OCI-LY7 (cell line): ENCODE results near the gene SEC14L1. TPM values are rescaled to one million over a fixed set of nuclear protein-coding genes. Genes with fewer than 3 reads are reported as not detected.

ENCODE experiments used
- BruUV-seq: library from RNA; stranded (reverse); fragments of 400-500 nt; replicated peaks from 2 replicates; lab custom pipeline; 2021; lab: Mats Ljungman, UMichigan
- CTCF ChIA-PET: fragments of 300-600 bp; sonication (Branson Sonifier 250); formaldehyde crosslinking; loops from one replicate; lab custom pipeline; 2022; ENCODE audit warnings: antibody characterized with exemption; ENCODE audit not compliant: unreplicated experiment; lab: Charles Lee
- POLR2A ChIA-PET: fragments of 300-600 bp; sonication (Branson Sonifier 250); formaldehyde crosslinking; loops from one replicate; lab custom pipeline; 2022; ENCODE audit warnings: antibody characterized with exemption; lab: Charles Lee
- DNase-seq: peaks from one replicate; pipeline ENCODE4 v3.0.0-alpha.2; 2015; ENCODE audit warnings: low spot score
- H2AFZ ChIP-seq: fragments of 200-600 bp; sonication (generic), shearing (Covaris generic); 2 replicates; pipeline ENCODE4 v1.6.1; 2014; ENCODE audit warnings: mild to moderate bottlenecking, antibody characterized with exemption, low read length, moderate library complexity
- H3K27ac ChIP-seq: fragments of 200-600 bp; sonication (generic); 2 replicates; pipeline ENCODE4 v1.5.1; 2014; ENCODE audit warnings: mixed run types, low read depth, mild to moderate bottlenecking, moderate library complexity, low read length, inconsistent platforms; ENCODE audit not compliant: poor library complexity, severe bottlenecking
- H3K36me3 ChIP-seq: fragments of 200-600 bp; sonication (generic); 2 replicates; pipeline ENCODE4 v1.6.1; 2014; ENCODE audit warnings: mild to moderate bottlenecking, antibody characterized with exemption, low read length, moderate library complexity, mixed read lengths; ENCODE audit not compliant: insufficient read depth
- H3K4me1 ChIP-seq: fragments of 200-600 bp; sonication (generic); 2 replicates; pipeline ENCODE4 v1.5.1; 2014; ENCODE audit warnings: mild to moderate bottlenecking, low read length; ENCODE audit not compliant: insufficient read depth, poor library complexity, severe bottlenecking
- H3K4me2 ChIP-seq: fragments of 200-600 bp; sonication (generic); 2 replicates; pipeline ENCODE4 v1.6.1; 2014; ENCODE audit warnings: mild to moderate bottlenecking, low read length
- H3K4me3 ChIP-seq: fragments of 200-600 bp; sonication (generic); 2 replicates; pipeline ENCODE4 v1.5.1; 2014; ENCODE audit warnings: mild to moderate bottlenecking, low read depth, low read length; ENCODE audit not compliant: poor library complexity, severe bottlenecking
- H3K79me2 ChIP-seq: fragments of 200-600 bp; sonication (generic); 2 replicates; pipeline ENCODE4 v1.6.1; 2016; ENCODE audit warnings: low read depth, mild to moderate bottlenecking, low read length, moderate library complexity, mixed read lengths; ENCODE audit not compliant: insufficient read depth
- H3K9me2 ChIP-seq: fragments of 200-600 bp; sonication (generic); 2 replicates; pipeline ENCODE4 v1.6.1; 2016; ENCODE audit warnings: mild to moderate bottlenecking, low read length, mixed read lengths; ENCODE audit not compliant: insufficient read depth
- H3K9me3 ChIP-seq: fragments of 200-600 bp; sonication (generic); 2 replicates; pipeline ENCODE4 v1.6.1; 2014; ENCODE audit warnings: mild to moderate bottlenecking, mixed run types, low read length, mixed read lengths
- H4K20me1 ChIP-seq: fragments of 200-600 bp; sonication (generic); 2 replicates; pipeline ENCODE4 v1.6.1; 2014; ENCODE audit warnings: mild to moderate bottlenecking, antibody characterized with exemption, low read length, moderate library complexity, mixed read lengths; ENCODE audit not compliant: insufficient read depth
- EZH2phosphoT487 ChIP-seq: fragments of 200-600 bp; sonication (generic); IDR thresholded peaks from 2 replicates; pipeline ENCODE4 v1.6.1; 2018; ENCODE audit warnings: low read depth, borderline replicate concordance, mild to moderate bottlenecking, mixed run types, antibody characterized with exemption, low read length, moderate library complexity, mixed read lengths
- intact Hi-C: fragments of 100-400 bp; cut with micrococcal nuclease; formaldehyde crosslinking; loops from one replicate; pipeline ENCODE4 v1.10.0; 2022; ENCODE audit not compliant: unreplicated experiment
- total RNA-seq, 2 experiments: library from RNA; depleted of rRNA in 1 of 2; stranded (reverse); fragments of >200 nt in 1 of 2; shearing (Covaris generic) in 1 of 2; gene quantifications; 2 replicates each; pipeline ENCODE4 v1.2.3, GENCODE V29; 2014 to 2022
- TF ChIP-seq, protein P1 (sequence below): fragments of 200-600 bp; sonication (generic); conservative IDR thresholded peaks from 2 replicates; pipeline ENCODE4 v1.5.1; 2014; ENCODE audit warnings: mild to moderate bottlenecking, antibody characterized with exemption, low read length, moderate library complexity, mixed read lengths

The SEC14L1 gene
- total RNA-seq, 2 experiments from 2014 or later: 137 to 227 TPM

DNA sequence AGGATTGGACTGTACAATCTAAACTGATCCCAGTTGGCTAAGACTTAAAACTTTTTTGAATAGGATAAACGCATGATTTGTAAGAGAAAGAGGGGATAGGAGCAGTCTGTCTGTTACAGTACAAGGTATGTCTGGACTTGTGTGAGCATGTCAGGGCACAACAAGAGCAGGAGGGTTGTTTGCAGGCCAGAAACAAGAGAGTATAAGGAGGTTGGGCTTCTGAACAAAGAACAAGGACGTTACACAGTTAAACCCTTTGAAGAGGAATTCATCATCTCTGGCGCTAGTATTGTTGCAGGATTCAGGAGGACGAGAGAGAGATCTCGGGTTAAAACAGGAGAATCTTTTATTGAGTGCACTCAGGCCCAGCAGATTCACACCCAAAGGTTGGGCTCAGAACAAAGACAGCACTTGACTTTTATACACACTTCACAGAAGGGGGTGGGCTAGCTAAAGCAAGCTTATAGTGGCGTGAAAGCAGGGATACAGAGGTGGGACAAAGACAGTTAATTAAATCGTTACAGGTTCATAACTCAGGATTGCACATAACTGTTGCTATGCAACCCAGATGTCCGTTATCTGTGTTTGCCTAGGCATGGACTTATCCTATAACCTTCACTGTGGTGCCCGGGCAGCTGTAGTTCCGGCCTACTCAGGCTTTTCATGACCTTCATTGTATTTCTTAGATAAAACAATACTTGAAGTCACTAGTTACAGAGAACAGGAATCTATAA, 34.3 kb downstream of the SEC14L1 start:
- TF ChIP-seq EZH2phosphoT487: no peak
- TF ChIP-seq, protein P1, sequence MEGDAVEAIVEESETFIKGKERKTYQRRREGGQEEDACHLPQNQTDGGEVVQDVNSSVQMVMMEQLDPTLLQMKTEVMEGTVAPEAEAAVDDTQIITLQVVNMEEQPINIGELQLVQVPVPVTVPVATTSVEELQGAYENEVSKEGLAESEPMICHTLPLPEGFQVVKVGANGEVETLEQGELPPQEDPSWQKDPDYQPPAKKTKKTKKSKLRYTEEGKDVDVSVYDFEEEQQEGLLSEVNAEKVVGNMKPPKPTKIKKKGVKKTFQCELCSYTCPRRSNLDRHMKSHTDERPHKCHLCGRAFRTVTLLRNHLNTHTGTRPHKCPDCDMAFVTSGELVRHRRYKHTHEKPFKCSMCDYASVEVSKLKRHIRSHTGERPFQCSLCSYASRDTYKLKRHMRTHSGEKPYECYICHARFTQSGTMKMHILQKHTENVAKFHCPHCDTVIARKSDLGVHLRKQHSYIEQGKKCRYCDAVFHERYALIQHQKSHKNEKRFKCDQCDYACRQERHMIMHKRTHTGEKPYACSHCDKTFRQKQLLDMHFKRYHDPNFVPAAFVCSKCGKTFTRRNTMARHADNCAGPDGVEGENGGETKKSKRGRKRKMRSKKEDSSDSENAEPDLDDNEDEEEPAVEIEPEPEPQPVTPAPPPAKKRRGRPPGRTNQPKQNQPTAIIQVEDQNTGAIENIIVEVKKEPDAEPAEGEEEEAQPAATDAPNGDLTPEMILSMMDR: no peak
- Histone ChIP-seq H3K4me2 (no peak overlapping the region), H3K9me2 (no peaks in the 10 kb centered on the region), H2AFZ (no peak overlapping the region), H3K9me3 (peaks cover 53% of the 10 kb centered on the region), H3K27ac (no peak overlapping the region), H3K79me2 (peaks cover 96% of the 10 kb centered on the region), H3K4me1 (peaks cover 7% of the 10 kb centered on the region), H3K36me3 (peaks cover 93% of the 10 kb centered on the region), H3K4me3 (no peak overlapping the region), H4K20me1 (peaks cover 11% of the 10 kb centered on the region)
- intact Hi-C loops: no loop called here
- ChIA-PET POLR2A (no interaction called here), CTCF (no interaction called here)
- no peak for DNase-seq
- no TSS peak for BruUV-seq

GRCh38 chr17:77177002-77177741, 36.4 kb downstream of the SEC14L1 start:
- Histone ChIP-seq H3K4me1 (peaks cover 21% of the 10 kb centered on the region), H3K9me3 (peaks cover 32% of the 10 kb centered on the region), H3K9me2 (no peaks in the 10 kb centered on the region), H2AFZ (no peak overlapping the region), H3K79me2 (peaks cover 96% of the 10 kb centered on the region), H3K4me3 (no peak overlapping the region), H3K4me2 (no peak overlapping the region), H3K27ac (no peak overlapping the region), H3K36me3 (peaks cover 89% of the 10 kb centered on the region), H4K20me1 (peaks cover 19% of the 10 kb centered on the region)
- no TSS peak for BruUV-seq
- POLR2A ChIA-PET: interaction anchor here (0.7 kb wide), 1 partner anchor 22 kb away, joined by 3 read pairs; no protein-coding TSS in a partner anchor
- DNase-seq: no peak
- TF ChIP-seq, protein P1: no peak
- no peak for TF ChIP-seq EZH2phosphoT487
- intact Hi-C loops: no loop called here
- CTCF ChIA-PET: no interaction called here
